HL-60 (cell line): ENCODE measurements around the gene B3GAT3.
"Not testable (repeated sequence)": the region's sequence is repeated elsewhere in the genome, so short reads cannot be mapped to it uniquely, and the experiment has no call there.

Experiments
- CTCF ChIP-seq: IDR thresholded peaks from one replicate; pipeline ENCODE4 v1.5.1; 2011; ENCODE audit warnings: low read length, control low read depth, inconsistent platforms; ENCODE audit not compliant: insufficient read depth
- GABPA ChIP-seq: IDR thresholded peaks from 2 replicates; pipeline ENCODE4 v1.6.1; 2012; ENCODE audit warnings: low read depth
- POLR2AphosphoS5 ChIP-seq: IDR thresholded peaks from 2 replicates; pipeline ENCODE4 v1.6.1; 2012; ENCODE audit warnings: low read depth
- TF ChIP-seq, protein P1 (sequence below): IDR thresholded peaks from 2 replicates; pipeline ENCODE4 v1.6.1; 2012; ENCODE audit warnings: low read depth; ENCODE audit not compliant: insufficient replicate concordance

GRCh38 chr11:62571493-62571892 lies 50.3 kb downstream of the B3GAT3 start:
- TF ChIP-seq CTCF, GABPA, POLR2AphosphoS5: not testable (repeated sequence)
- TF ChIP-seq, protein P1, sequence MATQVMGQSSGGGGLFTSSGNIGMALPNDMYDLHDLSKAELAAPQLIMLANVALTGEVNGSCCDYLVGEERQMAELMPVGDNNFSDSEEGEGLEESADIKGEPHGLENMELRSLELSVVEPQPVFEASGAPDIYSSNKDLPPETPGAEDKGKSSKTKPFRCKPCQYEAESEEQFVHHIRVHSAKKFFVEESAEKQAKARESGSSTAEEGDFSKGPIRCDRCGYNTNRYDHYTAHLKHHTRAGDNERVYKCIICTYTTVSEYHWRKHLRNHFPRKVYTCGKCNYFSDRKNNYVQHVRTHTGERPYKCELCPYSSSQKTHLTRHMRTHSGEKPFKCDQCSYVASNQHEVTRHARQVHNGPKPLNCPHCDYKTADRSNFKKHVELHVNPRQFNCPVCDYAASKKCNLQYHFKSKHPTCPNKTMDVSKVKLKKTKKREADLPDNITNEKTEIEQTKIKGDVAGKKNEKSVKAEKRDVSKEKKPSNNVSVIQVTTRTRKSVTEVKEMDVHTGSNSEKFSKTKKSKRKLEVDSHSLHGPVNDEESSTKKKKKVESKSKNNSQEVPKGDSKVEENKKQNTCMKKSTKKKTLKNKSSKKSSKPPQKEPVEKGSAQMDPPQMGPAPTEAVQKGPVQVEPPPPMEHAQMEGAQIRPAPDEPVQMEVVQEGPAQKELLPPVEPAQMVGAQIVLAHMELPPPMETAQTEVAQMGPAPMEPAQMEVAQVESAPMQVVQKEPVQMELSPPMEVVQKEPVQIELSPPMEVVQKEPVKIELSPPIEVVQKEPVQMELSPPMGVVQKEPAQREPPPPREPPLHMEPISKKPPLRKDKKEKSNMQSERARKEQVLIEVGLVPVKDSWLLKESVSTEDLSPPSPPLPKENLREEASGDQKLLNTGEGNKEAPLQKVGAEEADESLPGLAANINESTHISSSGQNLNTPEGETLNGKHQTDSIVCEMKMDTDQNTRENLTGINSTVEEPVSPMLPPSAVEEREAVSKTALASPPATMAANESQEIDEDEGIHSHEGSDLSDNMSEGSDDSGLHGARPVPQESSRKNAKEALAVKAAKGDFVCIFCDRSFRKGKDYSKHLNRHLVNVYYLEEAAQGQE, result not testable (repeated sequence)
